H1 (cell line): ENCODE measurements around the gene CHI3L1.

Source experiments
- CREB1 ChIP-seq: IDR thresholded peaks from 2 replicates; pipeline ENCODE4 v1.6.1; 2012; ENCODE audit warnings: inconsistent platforms
- RFX5 ChIP-seq: IDR thresholded peaks from 2 replicates; pipeline ENCODE4 v1.6.1; 2011; ENCODE audit warnings: low read depth, low read length, improper control_type of control experiment, borderline replicate concordance
- TAF1 ChIP-seq: IDR thresholded peaks from 2 replicates; pipeline ENCODE4 v1.6.1; 2011; ENCODE audit warnings: mild to moderate bottlenecking, low read depth, low read length
- TAF7 ChIP-seq: optimal IDR thresholded peaks from 2 replicates; pipeline ENCODE3; 2011; ENCODE audit warnings: low read depth, mild to moderate bottlenecking, inconsistent platforms, low read length, moderate library complexity, borderline replicate concordance
- ZNF274 ChIP-seq: IDR thresholded peaks from 2 replicates; pipeline ENCODE4 v1.7.0; 2012; ENCODE audit warnings: low read length, borderline replicate concordance; ENCODE audit errors: extremely low read depth
- TF ChIP-seq, protein P1 (sequence below), 3 experiments: IDR thresholded peaks; 1 replicate in 2 of 3; 2 replicates in 1 of 3; pipeline versions ENCODE4 v1.5.1 to v1.6.1; 2011; ENCODE audit warnings: low read length in 3 of 3, mild to moderate bottlenecking in 3 of 3, inconsistent platforms in 2 of 3, low read depth in 1 of 3, moderate library complexity in 1 of 3; ENCODE audit not compliant: insufficient read depth in 1 of 3; ENCODE audit errors: control extremely low read depth in 1 of 3

DNA sequence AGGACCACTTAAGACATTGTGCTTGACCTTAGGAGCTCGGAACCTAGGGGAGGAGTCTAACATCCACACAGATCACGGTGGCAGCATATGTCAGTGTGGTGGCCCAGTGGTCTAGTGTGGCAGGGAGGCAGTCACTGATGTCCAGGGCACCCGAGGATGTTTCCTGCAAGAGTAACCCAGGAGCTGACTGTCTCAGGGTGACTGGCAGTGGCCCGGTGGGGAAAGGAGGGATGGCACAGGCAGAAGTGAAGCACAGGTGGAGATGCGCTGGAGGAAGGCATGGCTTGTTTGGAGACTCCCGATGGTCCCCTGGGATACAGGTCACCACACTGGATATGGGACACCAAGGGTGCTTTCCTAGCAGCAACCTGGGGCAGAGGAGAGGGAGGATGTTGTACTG lies 26.6 kb upstream of the CHI3L1 start:
- TF ChIP-seq ZNF274 (no peak), TAF1 (no peak), CREB1 (no peak), TAF7 (no peak), RFX5 (no peak)
- TF ChIP-seq, protein P1, sequence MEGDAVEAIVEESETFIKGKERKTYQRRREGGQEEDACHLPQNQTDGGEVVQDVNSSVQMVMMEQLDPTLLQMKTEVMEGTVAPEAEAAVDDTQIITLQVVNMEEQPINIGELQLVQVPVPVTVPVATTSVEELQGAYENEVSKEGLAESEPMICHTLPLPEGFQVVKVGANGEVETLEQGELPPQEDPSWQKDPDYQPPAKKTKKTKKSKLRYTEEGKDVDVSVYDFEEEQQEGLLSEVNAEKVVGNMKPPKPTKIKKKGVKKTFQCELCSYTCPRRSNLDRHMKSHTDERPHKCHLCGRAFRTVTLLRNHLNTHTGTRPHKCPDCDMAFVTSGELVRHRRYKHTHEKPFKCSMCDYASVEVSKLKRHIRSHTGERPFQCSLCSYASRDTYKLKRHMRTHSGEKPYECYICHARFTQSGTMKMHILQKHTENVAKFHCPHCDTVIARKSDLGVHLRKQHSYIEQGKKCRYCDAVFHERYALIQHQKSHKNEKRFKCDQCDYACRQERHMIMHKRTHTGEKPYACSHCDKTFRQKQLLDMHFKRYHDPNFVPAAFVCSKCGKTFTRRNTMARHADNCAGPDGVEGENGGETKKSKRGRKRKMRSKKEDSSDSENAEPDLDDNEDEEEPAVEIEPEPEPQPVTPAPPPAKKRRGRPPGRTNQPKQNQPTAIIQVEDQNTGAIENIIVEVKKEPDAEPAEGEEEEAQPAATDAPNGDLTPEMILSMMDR (IDR thresholded peaks at IDR 0.05; ENCODE audit: control extremely low read depth in 1 of 3, insufficient read depth in 1 of 3, low read depth in 1 of 3, low read length in 3 of 3) = no peak
